Transverse colon (tissue), 4 donors: ENCODE results near the gene SDCCAG8.

Source experiments
- POLR2AphosphoS5 ChIP-seq, 3 donors: sonication (generic); formaldehyde crosslinking; IDR thresholded peaks; one replicate each; pipeline ENCODE4 v1.6.1; 2016; ENCODE audit warnings: antibody characterized with exemption in 3 of 3
- TF ChIP-seq, protein P1 (sequence below), 5 experiments: fragments of 200-600 bp in 3 of 5; fragments of 450-650 bp in 2 of 5; sonication (generic) in 3 of 5; IDR thresholded peaks; 1 replicate in 2 of 5; 2 replicates in 3 of 5; pipeline ENCODE4 v1.5.1; 2016 to 2017; ENCODE audit warnings: antibody characterized with exemption in 5 of 5, inconsistent platforms in 3 of 5, mild to moderate bottlenecking in 2 of 5, moderate library complexity in 1 of 5

DNA sequence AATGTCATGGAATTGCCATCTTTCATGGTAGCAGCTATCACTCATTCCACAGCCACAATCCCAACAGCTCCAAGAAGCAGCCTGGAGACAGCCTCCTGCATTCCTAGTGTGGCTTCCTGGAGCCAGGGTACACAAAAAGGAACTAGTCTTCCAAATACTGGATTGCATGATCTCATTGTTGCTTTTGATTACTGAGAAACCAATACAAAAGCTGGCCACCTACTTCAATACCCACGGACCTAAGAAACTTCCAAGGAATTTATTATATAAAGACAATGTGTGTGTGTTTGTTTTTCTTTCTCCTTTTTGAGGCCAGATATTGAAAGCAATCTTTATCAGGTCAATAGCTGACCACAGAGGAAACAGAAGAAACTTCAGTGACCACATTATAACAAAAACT lies 26.3 kb upstream of the SDCCAG8 start:
- no peak for TF ChIP-seq POLR2AphosphoS5 (IDR thresholded peaks at IDR 0.05)
- TF ChIP-seq, protein P1, sequence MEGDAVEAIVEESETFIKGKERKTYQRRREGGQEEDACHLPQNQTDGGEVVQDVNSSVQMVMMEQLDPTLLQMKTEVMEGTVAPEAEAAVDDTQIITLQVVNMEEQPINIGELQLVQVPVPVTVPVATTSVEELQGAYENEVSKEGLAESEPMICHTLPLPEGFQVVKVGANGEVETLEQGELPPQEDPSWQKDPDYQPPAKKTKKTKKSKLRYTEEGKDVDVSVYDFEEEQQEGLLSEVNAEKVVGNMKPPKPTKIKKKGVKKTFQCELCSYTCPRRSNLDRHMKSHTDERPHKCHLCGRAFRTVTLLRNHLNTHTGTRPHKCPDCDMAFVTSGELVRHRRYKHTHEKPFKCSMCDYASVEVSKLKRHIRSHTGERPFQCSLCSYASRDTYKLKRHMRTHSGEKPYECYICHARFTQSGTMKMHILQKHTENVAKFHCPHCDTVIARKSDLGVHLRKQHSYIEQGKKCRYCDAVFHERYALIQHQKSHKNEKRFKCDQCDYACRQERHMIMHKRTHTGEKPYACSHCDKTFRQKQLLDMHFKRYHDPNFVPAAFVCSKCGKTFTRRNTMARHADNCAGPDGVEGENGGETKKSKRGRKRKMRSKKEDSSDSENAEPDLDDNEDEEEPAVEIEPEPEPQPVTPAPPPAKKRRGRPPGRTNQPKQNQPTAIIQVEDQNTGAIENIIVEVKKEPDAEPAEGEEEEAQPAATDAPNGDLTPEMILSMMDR (IDR thresholded peaks at IDR 0.05): no peak
